ENCODE data around the gene PPFIA3. TPM values are rescaled to one million over a fixed set of nuclear protein-coding genes. Genes with fewer than 3 reads are reported as not detected.
A peak's percentile ranks its signal among the peaks of the same experiment; 100 is the strongest.

The PPFIA3 gene
- total RNA-seq, 2 experiments from 2014 or later = 3.9 to 5.1 TPM

GRCh38 chr19:49150944-49151243 lies 31.6 kb downstream of the PPFIA3 start:
- no peak for TF ChIP-seq CTCF (IDR thresholded peaks at IDR 0.05)
- no peak overlapping the region for H3K4me3 Mint-ChIP-seq
- no peaks in the 10 kb centered on the region for H3K36me3 Mint-ChIP-seq (ENCODE audit: low read depth)
- intact Hi-C loops (cut with micrococcal nuclease) = no loop called here
- POLR2A ChIA-PET = interaction anchor here (0.9 kb wide), 1 partner anchor 11 kb away, joined by 3 read pairs; no protein-coding TSS in a partner anchor
- peaks cover 70% of the 10 kb centered on the region for H3K27me3 Mint-ChIP-seq
- H3K9me3 Mint-ChIP-seq = peaks cover 2% of the 10 kb centered on the region
- H3K27ac Mint-ChIP-seq = no peak overlapping the region
- DNase-seq (no peak), ATAC-seq (no peak)
- H3K4me1 Mint-ChIP-seq (ENCODE audit: low read depth) = peaks cover 23% of the 10 kb centered on the region
- CTCF ChIA-PET = interaction anchor here (1.2 to 1.5 kb wide), 2 partner anchors 37 to 53 kb away, joined by 3 to 10 read pairs; partner anchors contain the start of gene LIN7B

DNA sequence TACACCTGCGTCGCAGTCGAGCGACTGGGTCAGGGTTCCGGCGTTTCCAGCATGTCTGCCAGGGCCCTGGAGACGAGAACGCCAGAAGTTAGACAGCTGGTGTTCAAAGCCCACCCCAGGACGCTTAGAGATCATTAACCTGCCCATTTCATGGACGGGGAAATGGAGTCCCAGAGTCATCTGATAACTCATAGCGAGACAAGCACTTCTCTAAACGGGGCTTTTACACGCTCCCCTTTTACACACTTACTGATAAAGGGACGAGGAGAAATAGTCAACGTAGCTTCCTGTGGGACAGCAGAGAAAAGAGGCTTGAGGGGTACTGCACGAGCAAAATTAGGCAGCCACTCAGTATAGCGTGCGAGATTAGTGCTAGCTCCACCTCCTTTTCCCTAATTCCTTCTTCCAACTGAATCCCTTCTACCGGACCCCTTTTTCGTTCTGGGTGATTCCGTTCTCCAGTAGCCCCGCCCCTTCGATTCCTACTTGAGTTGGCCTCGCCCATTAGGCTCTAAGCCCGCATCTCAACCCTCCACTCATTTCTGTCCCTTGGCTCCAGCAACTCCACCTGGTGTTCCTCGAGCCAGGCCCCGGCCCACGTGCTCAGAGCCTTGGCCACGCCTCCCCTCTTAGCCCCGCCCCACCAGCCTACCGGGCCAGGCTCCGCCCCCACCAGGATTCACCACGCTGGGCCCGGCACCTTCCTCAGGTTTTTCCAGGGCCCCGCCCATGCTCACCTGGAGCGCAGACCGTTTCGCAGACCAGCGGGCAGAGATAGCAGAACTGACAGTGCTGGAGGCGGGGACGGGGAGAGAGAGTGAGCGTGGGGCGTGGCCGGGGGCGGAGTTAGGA lies 32.1 kb downstream of the PPFIA3 start:
- CTCF ChIA-PET = interaction anchor here (1.2 to 1.5 kb wide), 2 partner anchors 37 to 54 kb away, joined by 3 to 10 read pairs; partner anchors contain the start of gene LIN7B
- intact Hi-C loops (cut with micrococcal nuclease) = no loop called here

DNA sequence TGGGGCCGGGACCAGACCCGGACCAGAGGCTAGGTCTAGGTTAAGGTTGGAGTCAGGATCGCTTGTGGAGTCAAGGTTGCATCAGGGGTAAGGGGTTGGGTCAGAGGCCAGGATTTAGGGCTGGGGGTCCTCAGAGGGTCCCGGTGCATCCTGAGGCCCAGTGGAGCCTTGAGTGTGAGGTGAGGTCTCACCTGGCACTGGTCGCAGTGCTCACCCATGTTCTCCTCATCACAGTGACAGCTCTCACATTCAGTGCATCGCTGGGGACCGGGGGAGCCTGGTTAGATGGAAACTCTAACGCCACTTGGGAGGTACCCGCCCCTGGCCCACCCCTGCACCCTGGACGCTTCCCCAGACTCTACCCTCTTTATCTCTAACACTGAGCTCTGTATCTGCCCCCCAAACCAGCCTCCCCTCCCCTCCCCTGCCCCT lies 32.8 kb downstream of the PPFIA3 start:
- Mint-ChIP-seq H3K4me1 (ENCODE audit: low read depth) (peaks cover 23% of the 10 kb centered on the region), H3K36me3 (ENCODE audit: low read depth) (no peaks in the 10 kb centered on the region), H3K9me3 (peaks cover 2% of the 10 kb centered on the region), H3K27ac (no peak overlapping the region), H3K4me3 (no peak overlapping the region), H3K27me3 (peaks cover 66% of the 10 kb centered on the region)
- TF ChIP-seq CTCF (IDR thresholded peaks at IDR 0.05) = no peak
- ATAC-seq (no peak), DNase-seq (no peak)
- POLR2A ChIA-PET = no interaction called here
- CTCF ChIA-PET = no interaction called here
- intact Hi-C loops (cut with micrococcal nuclease) = no loop called here

More for the DNA sequence above, 32.1 kb downstream of the PPFIA3 start:
- H3K4me1 Mint-ChIP-seq (ENCODE audit: low read depth) = peaks cover 23% of the 10 kb centered on the region
- POLR2A ChIA-PET = interaction anchor here (0.9 kb wide), 1 partner anchor 11 kb away, joined by 3 read pairs; no protein-coding TSS in a partner anchor
- H3K27ac Mint-ChIP-seq = no peak overlapping the region
- H3K36me3 Mint-ChIP-seq (ENCODE audit: low read depth) = no peaks in the 10 kb centered on the region
- ATAC-seq = peak; percentile 38
- peak; percentile 61 for DNase-seq
- no peak overlapping the region for H3K4me3 Mint-ChIP-seq
- H3K9me3 Mint-ChIP-seq = peaks cover 2% of the 10 kb centered on the region
- TF ChIP-seq CTCF (IDR thresholded peaks at IDR 0.05) = no peak
- H3K27me3 Mint-ChIP-seq = peaks cover 70% of the 10 kb centered on the region

DNA sequence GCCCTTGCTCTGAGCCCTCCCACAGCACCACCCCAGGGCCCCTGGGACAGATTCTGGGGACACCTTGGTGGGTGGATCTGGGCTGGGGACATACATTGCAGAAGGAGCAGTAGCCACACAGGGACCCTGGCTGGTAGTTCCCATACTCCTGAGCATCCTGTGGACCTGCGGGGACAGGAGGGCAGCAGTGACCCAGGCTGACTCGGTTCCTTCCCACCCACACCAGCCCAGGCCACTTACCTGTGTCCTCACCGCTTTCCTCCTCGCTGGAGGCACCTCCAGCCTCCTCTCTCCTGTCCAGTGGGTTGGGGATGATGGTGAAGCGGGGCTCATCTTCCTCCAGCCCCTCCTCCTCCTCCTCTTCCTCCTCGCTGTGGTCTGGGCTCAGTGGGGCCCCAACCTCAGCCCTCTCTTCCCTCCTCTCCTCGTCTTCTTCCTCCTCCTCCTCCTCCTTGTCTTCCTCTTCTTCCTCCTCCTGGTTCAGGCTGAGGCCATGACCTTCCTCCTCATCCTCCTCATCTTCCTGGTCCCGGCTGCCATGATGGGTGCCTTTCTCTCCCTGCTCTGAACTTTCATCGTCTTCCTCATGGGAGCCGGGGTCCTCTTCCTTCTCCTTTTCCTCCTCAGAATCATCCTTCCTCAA lies 33.9 kb downstream of the PPFIA3 start:
- H3K9me3 Mint-ChIP-seq = peaks cover 2% of the 10 kb centered on the region
- intact Hi-C loops (cut with micrococcal nuclease) = no loop called here
- H3K27ac Mint-ChIP-seq = no peak overlapping the region
- ChIA-PET CTCF (no interaction called here), POLR2A (no interaction called here)
- peaks cover 26% of the 10 kb centered on the region for H3K4me1 Mint-ChIP-seq (ENCODE audit: low read depth)
- DNase-seq (no peak), ATAC-seq (no peak)
- no peaks in the 10 kb centered on the region for H3K36me3 Mint-ChIP-seq (ENCODE audit: low read depth)
- TF ChIP-seq CTCF (IDR thresholded peaks at IDR 0.05) = no peak
- H3K4me3 Mint-ChIP-seq = no peak overlapping the region
- peaks cover 72% of the 10 kb centered on the region for H3K27me3 Mint-ChIP-seq

DNA sequence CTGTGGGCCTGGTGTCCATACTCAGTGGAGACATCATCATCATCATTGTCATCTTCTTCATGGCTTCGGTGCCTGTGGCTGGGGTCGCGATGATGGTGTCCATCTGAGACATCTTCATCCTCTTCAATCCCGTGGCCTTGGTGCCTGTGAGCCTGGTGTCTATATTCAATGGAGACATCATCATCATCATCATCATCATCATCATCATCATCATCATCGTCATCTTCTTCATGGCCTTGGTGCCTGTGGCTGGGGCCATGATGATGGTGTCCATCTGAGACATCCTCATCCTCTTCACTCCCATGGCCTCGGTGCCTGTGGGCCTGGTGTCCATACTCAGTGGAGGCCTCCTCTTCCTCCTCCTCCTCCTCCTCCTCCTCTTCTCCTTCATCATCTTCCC lies 34.9 kb downstream of the PPFIA3 start:
- H3K4me1 Mint-ChIP-seq (ENCODE audit: low read depth) = peaks cover 24% of the 10 kb centered on the region
- no peaks in the 10 kb centered on the region for H3K36me3 Mint-ChIP-seq (ENCODE audit: low read depth)
- DNase-seq = no peak
- no peak for TF ChIP-seq CTCF (IDR thresholded peaks at IDR 0.05)
- POLR2A ChIA-PET = no interaction called here
- intact Hi-C loops (cut with micrococcal nuclease) = no loop called here
- peaks cover 2% of the 10 kb centered on the region for H3K9me3 Mint-ChIP-seq
- CTCF ChIA-PET = no interaction called here
- H3K4me3 Mint-ChIP-seq = no peak overlapping the region
- no peak for ATAC-seq
- H3K27ac Mint-ChIP-seq = no peak overlapping the region
- H3K27me3 Mint-ChIP-seq = peaks cover 67% of the 10 kb centered on the region
